Ishikawa (cell line): ENCODE data around the gene CACNA1A.

Experiments
- CEBPB ChIP-seq: IDR thresholded peaks from 2 replicates; pipeline ENCODE4 v1.6.1; 2012
- CREB1 ChIP-seq: IDR thresholded peaks from 2 replicates; pipeline ENCODE4 v1.6.1; 2012; ENCODE audit warnings: low read depth
- EGR1 ChIP-seq: IDR thresholded peaks from 2 replicates; pipeline ENCODE4 v1.6.1; 2012
- EP300 ChIP-seq: IDR thresholded peaks from 2 replicates; pipeline ENCODE4 v1.6.1; 2012; ENCODE audit warnings: borderline replicate concordance
- FOXM1 ChIP-seq: IDR thresholded peaks from 2 replicates; pipeline ENCODE4 v1.6.1; 2012; ENCODE audit warnings: low read depth, borderline replicate concordance
- MAX ChIP-seq: IDR thresholded peaks from 2 replicates; pipeline ENCODE4 v1.6.1; 2012
- NFIC ChIP-seq: IDR thresholded peaks from 2 replicates; pipeline ENCODE4 v1.6.1; 2012
- RAD21 ChIP-seq: IDR thresholded peaks from 2 replicates; pipeline ENCODE4 v1.6.1; 2012; ENCODE audit warnings: low read depth
- REST ChIP-seq: IDR thresholded peaks from 2 replicates; pipeline ENCODE4 v1.6.1; 2012; ENCODE audit warnings: low read depth, mild to moderate bottlenecking
- TAF1 ChIP-seq: IDR thresholded peaks from 2 replicates; pipeline ENCODE4 v1.6.1; 2012; ENCODE audit warnings: low read depth, mild to moderate bottlenecking
- TCF12 ChIP-seq: IDR thresholded peaks from 2 replicates; pipeline ENCODE4 v1.6.1; 2012; ENCODE audit warnings: low read depth
- TEAD4 ChIP-seq: IDR thresholded peaks from 2 replicates; pipeline ENCODE4 v1.6.1; 2012
- USF1 ChIP-seq: IDR thresholded peaks from 2 replicates; pipeline ENCODE4 v1.6.1; 2012
- YY1 ChIP-seq: IDR thresholded peaks from 2 replicates; pipeline ENCODE4 v1.6.1; 2012; ENCODE audit warnings: low read depth
- ZBTB7A ChIP-seq: IDR thresholded peaks from 2 replicates; pipeline ENCODE4 v1.6.1; 2012; ENCODE audit warnings: low read depth

Gene CACNA1A

GRCh38 chr19:13284929-13285928, 221.1 kb downstream of the CACNA1A start:
- TF ChIP-seq TCF12 (no peak), RAD21 (no peak), CREB1 (no peak), TAF1 (no peak), NFIC (no peak), FOXM1 (no peak), REST (no peak), ZBTB7A (no peak), TEAD4 (no peak), EP300 (no peak), USF1 (no peak), EGR1 (no peak), YY1 (no peak), MAX (no peak), CEBPB (no peak)

- TF ChIP-seq NFIC (no peak), REST (no peak), ZBTB7A (no peak), FOXM1 (no peak), TCF12 (no peak), TEAD4 (no peak), CEBPB (no peak), RAD21 (no peak), CREB1 (no peak), USF1 (no peak)
Measured at GRCh38 chr19:13283871-13284270, 222.4 kb downstream of the CACNA1A start.

- TF ChIP-seq TAF1 (no peak), CEBPB (no peak)
Measured at GRCh38 chr19:13282486-13283065, 223.7 kb downstream of the CACNA1A start.

- TF ChIP-seq RAD21 (no peak), MAX (no peak), TCF12 (no peak), NFIC (no peak), CEBPB (no peak), USF1 (no peak), TEAD4 (no peak)
Measured at GRCh38 chr19:13281567-13282291, 224.6 kb downstream of the CACNA1A start.

- TF ChIP-seq RAD21 (peak; percentile 80), CREB1 (no peak)
Measured at GRCh38 chr19:13277104-13277809, 229.0 kb downstream of the CACNA1A start.
